Prostate gland (tissue), 2 donors: ENCODE results near the gene SLC35F3. TPM values are rescaled to one million over a fixed set of nuclear protein-coding genes. Genes with fewer than 3 reads are reported as not detected.

Experiments
- DNase-seq: peaks from one replicate; pipeline ENCODE4 v3.0.0-alpha.2; 2019; ENCODE audit warnings: low spot score
- H3K27ac ChIP-seq, 2 donors: fragments of 200-600 bp; sonication (generic); 2 replicates each; pipeline ENCODE4 v1.5.1; 2017 to 2019
- H3K27me3 ChIP-seq: fragments of 200-600 bp; sonication (generic); replicated peaks from 2 replicates; pipeline ENCODE4 v1.5.1; 2019; ENCODE audit not compliant: insufficient read depth
- H3K36me3 ChIP-seq, 2 donors: fragments of 200-600 bp; sonication (generic); 1 replicate in 1 of 2; 2 replicates in 1 of 2; pipeline versions ENCODE4 v1.5.1 to v1.8.1; 2017 to 2019
- H3K4me1 ChIP-seq: fragments of 200-600 bp; sonication (generic); replicated peaks from 2 replicates; pipeline ENCODE4 v1.5.1; 2019
- H3K4me3 ChIP-seq, 2 donors: fragments of 200-600 bp; sonication (generic); 2 replicates each; pipeline ENCODE4 v1.5.1; 2017 to 2019
- H3K9me3 ChIP-seq: fragments of 200-600 bp; sonication (generic); 2 replicates; pipeline ENCODE4 v1.5.1; 2017
- CTCF ChIP-seq, 4 experiments: fragments of 200-600 bp in 2 of 4; fragments of 450-650 bp in 2 of 4; sonication (generic) in 2 of 4; IDR thresholded peaks; 1 replicate in 3 of 4; 2 replicates in 1 of 4; pipeline ENCODE4 v1.5.1; 2016 to 2019; ENCODE audit warnings: antibody characterized with exemption in 4 of 4, mild to moderate bottlenecking in 2 of 4, moderate library complexity in 2 of 4
- POLR2A ChIP-seq: fragments of 450-650 bp; IDR thresholded peaks from one replicate; pipeline ENCODE4 v1.6.1; 2016; ENCODE audit warnings: antibody characterized with exemption, mild to moderate bottlenecking
- POLR2AphosphoS5 ChIP-seq: sonication (generic); formaldehyde crosslinking; IDR thresholded peaks from one replicate; pipeline ENCODE4 v1.6.1; 2017; ENCODE audit warnings: antibody characterized with exemption
- WGBS: methylation state at CpG from one replicate; pipeline ENCODE4 v1.1.5; 2018; 5-methylcytosine and 5-hydroxymethylcytosine counted together
- intact Hi-C: fragments of 100-400 bp; cut with DNase I; formaldehyde crosslinking; loops from one replicate; pipeline ENCODE4 v1.14.2; 2022
- total RNA-seq, 2 donors: library from RNA; depleted of rRNA; stranded (reverse); fragments of >200 nt; gene quantifications; one replicate each; pipeline ENCODE4 v1.1.0, GENCODE V29; 2016

SLC35F3 gene
- total RNA-seq, 2 donors from 2014 or later, result 0.34 to 0.64 TPM

- H3K9me3 ChIP-seq, result no peaks in the 10 kb centered on the region
- DNase-seq, result no peak
- H3K36me3 ChIP-seq, result no peaks in the 10 kb centered on the region
- WGBS, result 87% methylated on average over 6 of the region's 6 CpGs
- no peak overlapping the region for H3K4me3 ChIP-seq
- H3K4me1 ChIP-seq, result no peaks in the 10 kb centered on the region
- no peaks in the 10 kb centered on the region for H3K27me3 ChIP-seq
- H3K27ac ChIP-seq, result no peak overlapping the region
- TF ChIP-seq POLR2AphosphoS5 (no peak), POLR2A (no peak), CTCF (IDR thresholded peaks at IDR 0.05) (no peak)
- intact Hi-C loops, result no loop called here
Observed at GRCh38 chr1:233959971-233960370, 55.5 kb downstream of the SLC35F3 start.

GRCh38 chr1:233960386-233960785, 55.9 kb downstream of the SLC35F3 start:
- intact Hi-C loops, result no loop called here
- Histone ChIP-seq H3K27me3 (no peaks in the 10 kb centered on the region), H3K9me3 (no peaks in the 10 kb centered on the region), H3K4me3 (no peak overlapping the region), H3K27ac (no peak overlapping the region), H3K36me3 (no peaks in the 10 kb centered on the region), H3K4me1 (no peaks in the 10 kb centered on the region)
- 91% methylated on average over 3 of the region's 3 CpGs for WGBS
- no peak for DNase-seq
- no peak for TF ChIP-seq POLR2A
- no peak for TF ChIP-seq POLR2AphosphoS5
- TF ChIP-seq CTCF (IDR thresholded peaks at IDR 0.05), result no peak

GRCh38 chr1:233962878-233963277, 58.4 kb downstream of the SLC35F3 start:
- Histone ChIP-seq H3K4me1 (no peaks in the 10 kb centered on the region), H3K36me3 (no peaks in the 10 kb centered on the region), H3K9me3 (no peaks in the 10 kb centered on the region), H3K27ac (no peak overlapping the region), H3K27me3 (no peaks in the 10 kb centered on the region), H3K4me3 (no peak overlapping the region)
- 84% methylated on average over 3 of the region's 3 CpGs for WGBS
- intact Hi-C loops, result no loop called here
- DNase-seq, result no peak
- no peak for TF ChIP-seq POLR2AphosphoS5
- no peak for TF ChIP-seq CTCF (IDR thresholded peaks at IDR 0.05)
- TF ChIP-seq POLR2A, result no peak

GRCh38 chr1:233965856-233966255, 61.4 kb downstream of the SLC35F3 start:
- Histone ChIP-seq H3K4me1 (no peaks in the 10 kb centered on the region), H3K4me3 (no peak overlapping the region), H3K9me3 (no peaks in the 10 kb centered on the region), H3K27ac (no peak overlapping the region), H3K36me3 (no peaks in the 10 kb centered on the region), H3K27me3 (no peaks in the 10 kb centered on the region)
- TF ChIP-seq POLR2AphosphoS5 (no peak), CTCF (IDR thresholded peaks at IDR 0.05) (no peak), POLR2A (no peak)
- no peak for DNase-seq
- intact Hi-C loops, result no loop called here

- Histone ChIP-seq H3K36me3 (no peaks in the 10 kb centered on the region), H3K4me1 (no peaks in the 10 kb centered on the region), H3K27ac (no peak overlapping the region), H3K4me3 (no peak overlapping the region), H3K9me3 (no peaks in the 10 kb centered on the region), H3K27me3 (no peaks in the 10 kb centered on the region)
- no peak for TF ChIP-seq POLR2AphosphoS5
- no peak for TF ChIP-seq CTCF (IDR thresholded peaks at IDR 0.05)
- WGBS, result 84% methylated on average over 7 of the region's 7 CpGs
- DNase-seq, result no peak
- intact Hi-C loops, result no loop called here
Observed at GRCh38 chr1:233971753-233972152, 67.3 kb downstream of the SLC35F3 start.
